GM19239 (cell line): Measurements from ENCODE around the gene MAN2B1.
"Not testable (repeated sequence)": the region's sequence is repeated elsewhere in the genome, so short reads cannot be mapped to it uniquely, and the experiment has no call there.

Source experiments
- DNase-seq: peaks from one replicate; pipeline ENCODE4 v3.0.0; 2011; ENCODE audit warnings: low spot score; ENCODE audit not compliant: insufficient read length
- FAIRE-seq: peaks from 2 replicates; lab custom pipeline; 2011; peaks lifted over from hg19 to GRCh38; lab: Jason Lieb, UNC

The MAN2B1 gene

GRCh38 chr19:12689581-12690216 lies 23.2 kb upstream of the MAN2B1 start:
- FAIRE-seq, result no peak
- DNase-seq, result no peak

GRCh38 chr19:12689012-12689411 lies 22.5 kb upstream of the MAN2B1 start:
- FAIRE-seq, result no peak
- no peak for DNase-seq

GRCh38 chr19:12687496-12688196 lies 21.1 kb upstream of the MAN2B1 start, which contains the start of gene GNG14:
Gene GNG14 (plus strand): TSS chr19:12687998. CDS start chr19:12688049, 51 bp downstream.
- FAIRE-seq (no peak), DNase-seq (no peak)

GRCh38 chr19:12685831-12686230 lies 19.3 kb upstream of the MAN2B1 start:
- FAIRE-seq (no peak), DNase-seq (no peak)

GRCh38 chr19:12681074-12681987 lies 14.8 kb upstream of the MAN2B1 start, which contains the start of gene DHPS:
Gene DHPS (minus strand): TSS chr19:12681880. CDS start chr19:12681766, 114 bp downstream.
- DNase-seq (peak; percentile 93), FAIRE-seq (peak; percentile 94)

- FAIRE-seq (no peak), DNase-seq (no peak)
These were observed 13.5 kb upstream of the MAN2B1 start for GRCh38 chr19:12680034-12680433.

- not testable (repeated sequence) for FAIRE-seq, DNase-seq
These were observed 11.5 kb upstream of the MAN2B1 start for GRCh38 chr19:12678039-12678438.

GRCh38 chr19:12676928-12677327 lies 10.4 kb upstream of the MAN2B1 start:
- DNase-seq, result no peak
- FAIRE-seq, result no peak

- DNase-seq (peak; percentile 68), FAIRE-seq (peak; percentile 93)
These were observed 9.8 kb upstream of the MAN2B1 start for GRCh38 chr19:12676384-12676792.

GRCh38 chr19:12675940-12676339 lies 9.4 kb upstream of the MAN2B1 start:
- DNase-seq (no peak), FAIRE-seq (no peak)

- DNase-seq (no peak), FAIRE-seq (no peak)
These were observed 8.9 kb upstream of the MAN2B1 start for GRCh38 chr19:12675399-12675798.

GRCh38 chr19:12672744-12673143 lies 6.2 kb upstream of the MAN2B1 start:
- no peak for DNase-seq

GRCh38 chr19:12670159-12670928 lies 3.8 kb upstream of the MAN2B1 start:
- DNase-seq, result no peak
- no peak for FAIRE-seq

More at GRCh38 chr19:12672744-12673143, 6.2 kb upstream of the MAN2B1 start:
- no peak for FAIRE-seq

GRCh38 chr19:12669270-12670158 lies 3.0 kb upstream of the MAN2B1 start:
- peak; percentile 91 for FAIRE-seq
- peak; percentile 74 for DNase-seq

- FAIRE-seq (no peak), DNase-seq (no peak)
These were observed 2.4 kb upstream of the MAN2B1 start for GRCh38 chr19:12668932-12669269.

- FAIRE-seq (no peak), DNase-seq (no peak)
These were observed 1.8 kb upstream of the MAN2B1 start for GRCh38 chr19:12668346-12668745.

GRCh38 chr19:12667731-12668302 lies 1.3 kb upstream of the MAN2B1 start:
- FAIRE-seq, result no peak
- DNase-seq, result no peak

GRCh38 chr19:12665671-12666264 lies 774 bp downstream of the MAN2B1 start:
- FAIRE-seq, result no peak

More at GRCh38 chr19:12665671-12666264, 774 bp downstream of the MAN2B1 start:
- DNase-seq, result no peak
